ENCODE measurements around the gene MBD5.

- TF ChIP-seq POLR2A (IDR thresholded peaks at IDR 0.05) (no peak), CTCF (IDR thresholded peaks at IDR 0.05) (no peak)
Measured at GRCh38 chr2:148501545-148501944, 480.7 kb downstream of the MBD5 start.
